HTR-8/SVneo (cell line): ENCODE data around the gene IL1B.
"Not testable (repeated sequence)": the region's sequence is repeated elsewhere in the genome, so short reads cannot be mapped to it uniquely, and the experiment has no call there.

Source experiments
- DNase-seq: peaks from one replicate; pipeline ENCODE4 v3.0.0; 2011; ENCODE audit warnings: low spot score, mixed read lengths; ENCODE audit not compliant: insufficient read length
- FAIRE-seq: peaks from 2 replicates; lab custom pipeline; 2011; peaks lifted over from hg19 to GRCh38; lab: Jason Lieb, UNC

Gene IL1B

GRCh38 chr2:112859406-112860183, 23.0 kb upstream of the IL1B start:
- not testable (repeated sequence) for FAIRE-seq, DNase-seq

GRCh38 chr2:112850588-112850987, 14.0 kb upstream of the IL1B start:
- DNase-seq = no peak
- FAIRE-seq = no peak

GRCh38 chr2:112849956-112850355, 13.4 kb upstream of the IL1B start:
- no peak for FAIRE-seq
- DNase-seq = no peak

- FAIRE-seq (no peak), DNase-seq (no peak)
Observed at GRCh38 chr2:112848833-112849232, 12.3 kb upstream of the IL1B start.

- DNase-seq = no peak
- no peak for FAIRE-seq
Observed at GRCh38 chr2:112846031-112846430, 9.5 kb upstream of the IL1B start.

GRCh38 chr2:112843836-112844235, 7.3 kb upstream of the IL1B start:
- FAIRE-seq (no peak), DNase-seq (no peak)

GRCh38 chr2:112843288-112843687, 6.7 kb upstream of the IL1B start:
- FAIRE-seq = no peak
- DNase-seq = no peak

GRCh38 chr2:112841295-112842044, 4.9 kb upstream of the IL1B start:
- FAIRE-seq (no peak), DNase-seq (no peak)

- no peak for FAIRE-seq
- no peak for DNase-seq
Observed at GRCh38 chr2:112840068-112840445, 3.5 kb upstream of the IL1B start.

GRCh38 chr2:112839407-112840067, 3.0 kb upstream of the IL1B start:
- DNase-seq (no peak), FAIRE-seq (no peak)

GRCh38 chr2:112836163-112836560, 417 bp downstream of the IL1B start:
- DNase-seq = no peak
- no peak for FAIRE-seq

GRCh38 chr2:112835536-112836162, 930 bp downstream of the IL1B start:
- no peak for DNase-seq

GRCh38 chr2:112835061-112835501, 1.5 kb downstream of the IL1B start:
- no peak for FAIRE-seq
- DNase-seq = no peak

More at GRCh38 chr2:112835536-112836162, 930 bp downstream of the IL1B start:
- no peak for FAIRE-seq

GRCh38 chr2:112834396-112835037, 2.1 kb downstream of the IL1B start:
- FAIRE-seq (no peak), DNase-seq (no peak)

GRCh38 chr2:112833976-112834375, 2.6 kb downstream of the IL1B start:
- no peak for FAIRE-seq

GRCh38 chr2:112833639-112833931, 3.0 kb downstream of the IL1B start:
- DNase-seq, FAIRE-seq: not testable (repeated sequence)

More at GRCh38 chr2:112833976-112834375, 2.6 kb downstream of the IL1B start:
- no peak for DNase-seq

GRCh38 chr2:112832841-112833638, 3.5 kb downstream of the IL1B start:
- FAIRE-seq (no peak), DNase-seq (no peak)

GRCh38 chr2:112831946-112832840, 4.4 kb downstream of the IL1B start:
- DNase-seq = no peak
- FAIRE-seq = no peak

GRCh38 chr2:112831513-112831845, 5.1 kb downstream of the IL1B start:
- DNase-seq = no peak

More at GRCh38 chr2:112831513-112831845, 5.1 kb downstream of the IL1B start:
- FAIRE-seq = no peak
